MCF 10A (cell line): ENCODE data around the gene MAD1L1. TPM values are rescaled to one million over a fixed set of nuclear protein-coding genes. Genes with fewer than 3 reads are reported as not detected.

ENCODE experiments used
- BruUV-seq: library from RNA; stranded (reverse); fragments of 400-500 nt; replicated peaks from 2 replicates; lab custom pipeline; 2021; lab: Mats Ljungman, UMichigan
- CTCF ChIA-PET: fragments of 300-600 bp; sonication (Branson Sonifier 250); formaldehyde crosslinking; extraction: SDS; loops from one replicate; lab custom pipeline; 2021; ENCODE audit warnings: antibody characterized with exemption, inconsistent platforms; lab: Yijun Ruan, JAX
- POLR2A ChIA-PET: fragments of 300-600, 350-650 bp; sonication (Branson Sonifier 250); formaldehyde crosslinking; extraction: SDS; loops from one replicate; lab custom pipeline; 2020; ENCODE audit warnings: antibody characterized with exemption, inconsistent platforms; lab: Yijun Ruan, JAX
- DNase-seq: peaks from one replicate; pipeline ENCODE4 v3.0.0-alpha.2; 2018; ENCODE audit not compliant: unreplicated experiment
- H3K27ac Mint-ChIP-seq: one replicate; pipeline ENCODE4 v1.8.0; 2022; ENCODE audit warnings: mild to moderate bottlenecking, low read depth, mixed read lengths; ENCODE audit not compliant: unreplicated experiment
- H3K27me3 Mint-ChIP-seq: one replicate; pipeline ENCODE4 v1.8.0; 2022; ENCODE audit warnings: mixed read lengths; ENCODE audit not compliant: insufficient read depth, unreplicated experiment
- H3K36me3 Mint-ChIP-seq: one replicate; pipeline ENCODE4 v1.8.0; 2022; ENCODE audit warnings: mild to moderate bottlenecking, moderate library complexity, mixed read lengths; ENCODE audit not compliant: insufficient read depth, unreplicated experiment
- H3K4me1 Mint-ChIP-seq: one replicate; pipeline ENCODE4 v1.8.0; 2022; ENCODE audit warnings: mixed read lengths; ENCODE audit not compliant: insufficient read depth, unreplicated experiment
- H3K4me3 Mint-ChIP-seq: one replicate; pipeline ENCODE4 v1.8.0; 2022; ENCODE audit warnings: mild to moderate bottlenecking, moderate library complexity, mixed read lengths; ENCODE audit not compliant: unreplicated experiment
- H3K9me3 Mint-ChIP-seq: one replicate; pipeline ENCODE4 v1.8.0; 2022; ENCODE audit warnings: mixed read lengths; ENCODE audit not compliant: unreplicated experiment
- CTCF ChIP-seq: fragments of 200-600 bp; IDR thresholded peaks from one replicate; pipeline ENCODE4 v1.8.0; 2022; ENCODE audit warnings: antibody characterized with exemption, mild to moderate bottlenecking; ENCODE audit not compliant: unreplicated experiment
- intact Hi-C: fragments of 100-400 bp; cut with micrococcal nuclease; formaldehyde crosslinking; loops from 2 replicates; pipeline ENCODE4 v1.14.1; 2022
- total RNA-seq: library from RNA; stranded (reverse); gene quantifications from 2 replicates; pipeline ENCODE4 v1.2.3, GENCODE V29; 2022

MAD1L1 gene
- total RNA-seq, 1 experiment from 2014 or later: 25.2 TPM

- Mint-ChIP-seq H3K36me3 (peaks cover 58% of the 10 kb centered on the region), H3K4me3 (no peak overlapping the region), H3K27ac (no peak overlapping the region), H3K4me1 (peaks cover 21% of the 10 kb centered on the region), H3K9me3 (no peaks in the 10 kb centered on the region), H3K27me3 (no peaks in the 10 kb centered on the region)
- ChIA-PET POLR2A (no interaction called here), CTCF (interaction anchor here (1.8 kb wide), 1 partner anchor 11 kb away, joined by 6 read pairs; no protein-coding TSS in a partner anchor)
- no peak for TF ChIP-seq CTCF
- BruUV-seq: no TSS peak
- no peak for DNase-seq
- intact Hi-C loops: no loop called here
These were observed 11.8 kb downstream of the MAD1L1 start for GRCh38 chr7:2220954-2221353.

DNA sequence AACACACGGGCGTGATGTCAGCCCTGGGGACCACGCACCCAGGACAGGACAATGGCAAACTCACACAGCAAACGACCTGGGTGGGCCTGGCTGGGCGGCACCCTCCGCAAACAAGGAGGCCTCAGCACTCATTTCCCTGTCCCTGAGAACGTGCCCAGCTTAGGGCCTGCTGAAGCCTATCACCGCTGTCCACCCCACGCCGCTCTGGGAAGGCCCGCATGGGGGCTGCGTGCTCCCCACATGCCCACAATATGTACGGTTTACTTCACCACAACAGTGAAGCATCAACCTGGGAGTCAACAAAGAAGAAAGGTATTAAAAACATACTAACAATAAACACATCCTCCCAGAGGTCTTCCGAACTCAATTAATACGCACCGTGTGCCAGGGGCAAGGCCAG lies 12.2 kb downstream of the MAD1L1 start:
- Mint-ChIP-seq H3K36me3 (peaks cover 59% of the 10 kb centered on the region), H3K27ac (no peak overlapping the region), H3K27me3 (no peaks in the 10 kb centered on the region), H3K4me1 (peaks cover 21% of the 10 kb centered on the region), H3K9me3 (no peaks in the 10 kb centered on the region), H3K4me3 (no peak overlapping the region)
- ChIA-PET CTCF (interaction anchor here (0.6 kb wide), 1 partner anchor 379 kb away, joined by 4 read pairs; no protein-coding TSS in a partner anchor), POLR2A (no interaction called here)
- no peak for DNase-seq
- no TSS peak for BruUV-seq
- TF ChIP-seq CTCF: no peak
- intact Hi-C loops: no loop called here

DNA sequence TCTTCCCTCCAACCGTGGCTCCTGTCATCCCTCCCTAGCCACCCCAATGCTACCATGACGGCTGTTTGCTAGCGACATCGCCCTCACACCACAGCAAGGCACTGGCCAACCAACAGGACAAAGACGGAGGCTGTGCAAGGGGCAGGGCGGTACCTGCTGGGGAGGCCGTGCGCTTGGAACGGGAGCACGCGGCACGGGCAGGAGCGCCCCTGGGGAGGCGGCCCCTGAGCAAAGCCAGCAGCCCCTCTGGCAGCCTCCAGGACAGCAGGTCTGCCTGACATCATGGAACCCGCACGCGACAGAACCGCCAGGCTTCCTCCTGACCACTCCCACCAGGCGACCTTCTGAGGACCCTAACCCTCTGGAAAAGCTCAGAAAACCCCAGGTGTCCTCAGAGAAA lies 12.7 kb downstream of the MAD1L1 start:
- peaks cover 61% of the 10 kb centered on the region for H3K36me3 Mint-ChIP-seq
- H3K4me3 Mint-ChIP-seq: no peak overlapping the region
- DNase-seq: no peak
- ChIA-PET POLR2A (no interaction called here), CTCF (interaction anchor here (0.6 kb wide), 1 partner anchor 380 kb away, joined by 4 read pairs; no protein-coding TSS in a partner anchor)
- H3K27me3 Mint-ChIP-seq: no peaks in the 10 kb centered on the region
- peaks cover 17% of the 10 kb centered on the region for H3K4me1 Mint-ChIP-seq
- BruUV-seq: no TSS peak
- intact Hi-C loops: no loop called here
- no peaks in the 10 kb centered on the region for H3K9me3 Mint-ChIP-seq
- no peak for TF ChIP-seq CTCF
- H3K27ac Mint-ChIP-seq: no peak overlapping the region

DNA sequence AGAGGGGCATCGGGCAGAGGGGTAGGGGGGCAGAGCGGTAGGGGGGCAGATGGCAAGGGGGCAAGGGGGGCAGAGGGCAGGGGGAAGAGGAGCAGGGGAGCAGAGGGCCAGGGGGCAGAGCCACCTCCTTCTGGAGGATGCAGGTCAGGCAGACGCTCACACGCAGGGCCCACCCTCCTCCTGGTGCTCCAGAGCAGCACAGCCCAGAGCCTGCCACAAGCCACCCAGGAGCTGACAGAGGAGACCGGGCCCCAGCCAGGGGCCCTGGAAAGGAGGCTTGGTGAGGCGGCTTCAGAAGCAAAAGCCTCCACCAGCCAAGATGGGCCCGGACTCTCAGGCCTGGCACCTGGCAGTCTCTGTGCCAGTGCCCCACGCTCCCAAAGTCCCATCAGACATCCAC lies 13.1 kb downstream of the MAD1L1 start:
- H3K4me1 Mint-ChIP-seq: peaks cover 13% of the 10 kb centered on the region
- no peak overlapping the region for H3K27ac Mint-ChIP-seq
- no peaks in the 10 kb centered on the region for H3K9me3 Mint-ChIP-seq
- peaks cover 65% of the 10 kb centered on the region for H3K36me3 Mint-ChIP-seq
- no peaks in the 10 kb centered on the region for H3K27me3 Mint-ChIP-seq
- DNase-seq: no peak
- POLR2A ChIA-PET: no interaction called here
- H3K4me3 Mint-ChIP-seq: no peak overlapping the region
- TF ChIP-seq CTCF: no peak
- intact Hi-C loops: no loop called here
- no TSS peak for BruUV-seq
- CTCF ChIA-PET: no interaction called here
